GM18519 (cell line): ENCODE results near the gene CACNA1C.

ENCODE experiments used
- ATAC-seq: cut with Tn5 transposase; IDR thresholded peaks from one replicate; pipeline ENCODE4 v1.9.1; 2021; ENCODE audit warnings: mild to moderate bottlenecking, moderate library complexity; ENCODE audit not compliant: unreplicated experiment, low FRiP score

CACNA1C gene

DNA sequence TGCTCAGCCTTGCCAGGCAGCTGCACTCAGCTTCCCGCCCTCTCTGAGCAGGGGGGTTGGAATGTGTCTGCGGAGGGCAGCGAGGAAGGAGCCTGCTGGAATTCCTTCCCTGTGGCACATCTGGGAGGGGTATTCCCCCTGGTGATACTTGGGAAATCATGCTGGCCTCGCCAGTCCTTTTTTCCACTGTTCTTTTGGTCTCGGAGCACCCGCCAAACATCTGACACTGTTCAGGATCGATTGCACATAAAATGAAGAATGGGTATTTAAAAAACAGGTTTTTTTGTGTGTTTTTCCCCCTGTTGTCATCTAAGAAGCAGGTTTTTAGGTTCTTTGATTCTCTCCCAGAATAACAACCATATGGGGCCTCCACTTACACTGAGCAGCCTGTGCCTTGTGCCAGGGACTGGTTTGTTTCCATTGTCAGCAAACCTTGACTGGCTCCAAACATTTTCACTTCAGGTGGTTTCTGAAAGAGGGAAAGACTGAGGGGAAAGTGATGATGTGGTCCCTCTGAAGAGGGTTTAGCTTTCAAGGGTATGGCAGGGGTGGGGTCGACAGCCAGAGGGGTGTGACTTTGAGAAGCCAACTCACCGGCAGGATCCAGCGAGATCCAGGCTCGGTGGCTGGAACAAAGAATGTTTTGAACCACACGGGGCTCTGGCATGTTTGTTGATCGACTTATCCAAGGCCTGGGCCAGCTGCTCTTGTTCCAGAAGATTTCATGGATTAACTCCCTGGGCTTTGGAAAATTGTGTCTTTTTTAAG is 215.1 kb downstream of the CACNA1C start:
- ATAC-seq, result no peak

- ATAC-seq, result no peak
Measured at GRCh38 chr12:2268471-2269286, 215.9 kb downstream of the CACNA1C start.

DNA sequence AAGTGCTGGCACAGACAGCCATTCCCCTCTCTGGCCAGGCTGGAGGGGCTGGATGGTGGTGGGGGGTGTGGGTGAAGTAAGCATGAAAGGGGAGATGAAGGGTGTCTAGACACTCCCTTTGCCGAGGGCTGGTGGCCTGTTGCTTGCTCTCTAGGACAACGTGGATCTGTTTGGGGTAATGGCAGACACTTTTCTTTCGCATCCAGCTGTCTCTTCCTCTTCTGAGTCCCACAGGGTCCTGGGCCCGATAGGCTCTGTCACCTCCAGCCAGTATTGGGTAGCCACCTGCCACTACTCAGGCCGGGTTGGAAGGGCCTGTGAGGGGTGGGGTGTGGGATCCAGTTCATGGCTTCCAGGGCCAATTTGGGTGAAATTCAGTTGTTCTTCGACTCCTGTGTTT is 218.1 kb downstream of the CACNA1C start:
- no peak for ATAC-seq

DNA sequence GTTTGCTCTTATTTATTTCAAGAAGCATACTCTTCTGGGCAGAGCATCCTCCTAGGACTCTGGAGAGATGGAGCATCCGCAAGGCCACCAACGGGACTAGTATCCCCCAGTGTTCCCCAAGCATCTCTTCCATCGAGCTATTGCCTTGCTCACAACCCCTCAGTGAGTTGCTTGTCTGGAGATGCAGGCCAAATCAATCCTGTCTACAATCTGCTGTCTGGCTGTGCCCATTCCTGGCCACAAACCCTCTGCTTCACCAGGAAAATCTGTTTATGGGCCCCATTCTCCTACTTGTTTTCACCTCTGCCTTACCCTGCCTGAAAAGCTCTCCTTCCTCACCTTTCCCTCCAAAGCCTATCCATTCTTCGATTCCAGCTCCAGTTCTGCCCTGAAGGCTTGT is 219.2 kb downstream of the CACNA1C start:
- no peak for ATAC-seq

- ATAC-seq, result no peak
Measured at GRCh38 chr12:2273288-2273687, 220.5 kb downstream of the CACNA1C start.

DNA sequence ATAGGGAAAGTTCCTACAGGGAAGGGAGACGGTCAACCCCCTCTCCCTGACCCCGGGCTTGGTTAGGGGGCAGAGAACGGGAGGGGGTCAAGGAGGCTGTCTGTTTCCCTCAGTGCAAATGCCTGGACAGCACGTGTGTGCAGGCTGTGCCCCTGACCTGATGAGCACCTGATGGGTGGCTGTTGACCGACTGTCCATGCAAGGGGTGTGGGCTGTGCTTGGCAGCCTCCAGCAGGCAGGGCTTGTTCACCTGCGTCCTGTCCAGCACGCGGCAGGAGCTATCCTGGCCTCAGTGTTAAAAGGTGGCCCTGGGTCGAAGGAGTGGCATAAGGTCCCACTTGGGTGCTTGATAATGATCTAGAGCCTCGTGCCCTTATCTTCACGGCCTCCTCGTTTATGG is 221.0 kb downstream of the CACNA1C start:
- ATAC-seq, result no peak

GRCh38 chr12:2274733-2275132 is 221.9 kb downstream of the CACNA1C start:
- no peak for ATAC-seq

DNA sequence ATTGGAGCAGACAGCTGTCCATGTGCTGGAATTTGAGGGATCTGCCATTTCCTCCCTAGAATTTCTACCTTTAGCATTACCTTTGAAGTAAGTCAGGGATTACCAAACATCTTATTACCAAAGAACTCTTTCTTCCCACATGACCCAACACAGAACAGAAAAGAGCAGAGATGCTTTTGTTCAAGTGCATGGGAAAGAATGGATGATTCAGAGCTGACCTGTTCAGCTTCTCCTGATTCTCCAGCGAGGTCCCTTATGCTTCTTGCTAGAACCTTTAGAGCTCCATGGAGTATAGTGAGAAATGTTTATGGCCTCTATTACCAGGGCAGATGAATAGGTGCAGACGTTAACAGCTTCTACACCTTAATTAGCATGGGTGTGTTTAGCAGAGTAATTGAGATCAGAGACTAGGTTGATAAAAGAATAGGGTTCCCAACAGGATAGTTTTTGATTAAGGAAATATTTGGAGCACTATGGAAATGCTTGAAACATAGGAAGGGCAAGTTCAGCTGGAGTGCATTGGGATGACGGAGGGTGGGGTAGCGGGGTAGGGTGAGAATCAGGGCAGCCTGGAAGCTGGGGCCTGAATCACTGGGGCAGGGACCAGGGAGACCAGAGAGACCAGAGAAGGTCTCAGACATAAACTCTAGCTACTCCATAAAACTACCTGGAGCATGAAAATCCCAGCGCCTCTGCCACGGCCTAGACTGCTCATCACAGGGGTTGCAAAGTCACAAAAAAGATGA is 223.7 kb downstream of the CACNA1C start:
- ATAC-seq, result no peak

DNA sequence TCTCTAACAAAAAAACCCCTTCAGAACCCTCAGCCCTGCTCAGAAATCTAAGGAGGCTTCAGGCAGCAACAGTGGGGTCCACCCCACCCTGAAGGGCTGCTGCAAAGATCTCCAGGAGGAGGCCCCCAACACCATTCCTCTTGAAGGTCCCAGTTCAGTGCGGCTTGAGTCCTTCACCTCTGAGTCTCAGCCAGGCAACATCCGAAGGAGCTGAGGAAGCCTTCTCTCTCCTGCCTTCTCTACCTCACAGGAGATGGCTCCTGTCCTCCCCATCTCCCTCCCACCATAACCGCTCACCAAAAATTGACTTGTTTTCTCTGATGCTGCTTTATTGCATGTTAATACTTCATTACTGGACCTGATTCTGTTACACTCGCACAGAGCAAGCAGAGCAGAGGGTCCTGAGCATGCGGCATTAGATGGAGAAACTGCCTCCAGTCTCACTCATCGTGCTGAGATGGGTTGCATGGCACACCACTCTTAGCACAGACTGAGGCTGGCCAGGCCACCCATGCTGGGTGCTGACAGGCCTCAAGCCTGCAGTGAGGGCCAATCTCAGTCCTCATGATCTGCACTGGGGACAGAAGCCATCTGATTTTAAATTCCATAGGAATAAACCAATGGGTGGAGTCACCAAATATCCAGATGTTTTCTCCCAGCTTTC is 224.8 kb downstream of the CACNA1C start:
- ATAC-seq, result no peak

- no peak for ATAC-seq
Measured at GRCh38 chr12:2281446-2281845, 228.7 kb downstream of the CACNA1C start.

DNA sequence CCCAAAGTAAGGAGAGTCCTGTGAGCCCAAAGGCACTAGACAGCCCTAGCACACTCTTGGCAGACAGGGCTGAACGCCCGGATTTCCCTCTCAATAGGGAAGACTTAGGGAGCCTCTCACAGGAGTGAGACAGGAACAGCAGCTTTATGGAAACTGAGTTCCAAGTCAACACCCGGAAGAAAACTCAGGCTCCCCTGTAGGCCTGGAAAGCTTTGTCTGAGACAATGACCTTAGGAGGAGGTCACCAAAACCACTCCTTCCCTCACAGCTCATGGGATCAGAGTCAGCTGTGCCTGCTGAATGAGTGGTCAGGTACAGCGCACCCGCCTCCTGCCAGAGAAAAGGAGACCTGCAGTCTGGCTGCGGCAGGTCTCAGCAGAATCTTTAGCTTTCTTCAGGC is 229.5 kb downstream of the CACNA1C start:
- no peak for ATAC-seq

DNA sequence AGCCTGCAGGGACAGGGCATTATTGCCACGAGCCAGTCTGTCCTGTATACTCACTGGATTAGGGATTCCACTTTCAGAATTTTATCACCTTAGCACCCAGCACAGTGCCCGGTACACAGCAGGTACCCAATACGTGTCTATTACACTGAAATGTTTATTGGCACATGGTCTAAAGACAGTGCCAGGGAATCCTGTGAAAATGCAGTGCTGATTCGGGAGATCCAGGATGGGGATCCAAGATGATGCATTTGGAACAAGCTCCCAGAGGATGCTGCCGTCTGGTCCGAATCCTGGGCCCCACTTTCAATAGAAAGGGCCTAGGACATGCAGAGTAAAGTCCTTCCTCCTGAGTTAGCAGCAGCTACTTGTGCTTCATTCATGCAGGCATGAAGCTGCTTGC is 230.7 kb downstream of the CACNA1C start:
- no peak for ATAC-seq

GRCh38 chr12:2283916-2284315 is 231.1 kb downstream of the CACNA1C start:
- ATAC-seq, result no peak

DNA sequence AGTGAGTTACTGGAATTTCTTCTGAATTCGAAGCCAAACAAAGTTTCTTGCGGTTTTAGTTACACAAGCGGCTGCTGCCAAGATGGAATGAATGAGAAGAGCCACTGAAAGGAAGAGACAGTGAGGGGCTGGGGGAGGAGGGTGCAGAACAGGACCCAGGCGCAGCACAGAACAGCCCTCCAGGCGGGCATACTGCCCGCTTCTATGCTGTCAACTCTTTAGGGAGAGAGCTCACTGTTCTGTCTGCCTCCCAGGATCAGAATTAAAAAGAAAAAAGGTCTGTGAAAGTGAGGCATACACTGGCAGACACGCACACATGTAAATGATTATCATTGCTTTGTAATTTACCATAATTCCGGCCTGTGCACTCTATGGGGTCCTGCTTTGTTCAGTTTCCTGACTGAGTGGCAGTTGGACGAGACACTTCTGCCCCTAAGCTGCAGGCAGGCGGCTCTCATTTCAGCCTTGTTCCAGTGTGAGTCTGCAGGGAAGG is 231.6 kb downstream of the CACNA1C start:
- ATAC-seq, result no peak

DNA sequence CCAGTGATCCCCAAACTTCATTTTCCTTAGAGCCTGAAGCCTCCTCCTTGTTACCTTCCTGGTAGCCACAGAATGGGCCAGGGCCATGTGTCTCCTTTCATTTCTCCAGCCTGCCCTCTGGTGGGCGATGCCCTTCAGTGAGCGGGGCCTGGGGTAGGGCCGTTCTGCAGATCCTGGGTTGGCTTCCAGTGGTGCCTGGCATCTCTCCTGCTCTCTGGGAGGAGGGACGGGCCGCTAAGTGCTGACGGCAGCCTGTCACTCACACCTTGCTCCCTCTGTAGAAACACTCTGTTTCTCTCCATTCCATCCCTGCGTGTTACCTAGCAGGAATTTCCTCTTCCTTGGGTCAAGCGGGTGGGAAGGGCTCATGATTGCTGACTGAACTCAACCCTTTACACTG is 232.1 kb downstream of the CACNA1C start:
- no peak for ATAC-seq

GRCh38 chr12:2285462-2285861 is 232.7 kb downstream of the CACNA1C start:
- no peak for ATAC-seq

GRCh38 chr12:2286047-2286446 is 233.3 kb downstream of the CACNA1C start:
- ATAC-seq, result no peak

GRCh38 chr12:2286461-2287131 is 233.8 kb downstream of the CACNA1C start:
- no peak for ATAC-seq

GRCh38 chr12:2287151-2287550 is 234.4 kb downstream of the CACNA1C start:
- ATAC-seq, result no peak

DNA sequence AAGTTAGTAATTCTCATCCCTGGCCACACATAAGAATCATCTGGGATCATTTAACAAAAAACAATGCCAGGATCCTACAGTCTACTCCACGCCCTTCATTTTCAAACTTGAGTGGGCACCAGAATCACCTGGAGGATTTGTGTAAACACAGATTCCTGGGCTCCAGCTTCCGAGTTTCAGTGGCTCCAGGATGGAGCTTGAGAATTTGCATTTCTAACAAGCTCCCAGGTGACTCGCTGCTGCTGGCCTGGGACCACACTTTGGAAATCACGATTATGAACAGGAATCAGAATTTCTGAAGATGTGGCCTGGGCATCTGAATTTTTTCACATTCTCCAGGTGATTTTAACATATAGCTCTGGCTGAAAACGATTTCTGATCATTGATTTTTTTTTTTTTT is 234.8 kb downstream of the CACNA1C start:
- ATAC-seq, result no peak
